ENCODE results near the gene PITRM1.

DNA sequence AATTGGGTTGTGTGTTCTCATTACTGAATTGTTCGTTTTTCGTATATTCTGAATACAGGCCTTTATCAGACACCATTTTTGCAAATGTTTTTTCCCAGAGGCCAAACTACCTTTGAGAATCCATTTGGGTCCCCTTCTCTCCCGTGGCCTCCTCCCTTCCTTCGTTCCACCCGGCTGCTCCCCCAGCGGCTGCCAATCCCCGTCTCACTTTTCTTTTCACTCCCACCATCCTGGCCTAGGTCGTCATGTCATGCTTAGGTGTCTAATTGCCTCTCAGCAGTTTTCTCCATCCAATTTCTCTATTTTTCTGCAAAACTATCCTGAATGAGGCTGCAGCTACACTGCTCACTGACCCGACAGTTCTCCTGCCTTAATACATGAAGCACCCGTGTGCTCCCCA is 17.9 kb downstream of the PITRM1 start:
- TF ChIP-seq, protein P1, sequence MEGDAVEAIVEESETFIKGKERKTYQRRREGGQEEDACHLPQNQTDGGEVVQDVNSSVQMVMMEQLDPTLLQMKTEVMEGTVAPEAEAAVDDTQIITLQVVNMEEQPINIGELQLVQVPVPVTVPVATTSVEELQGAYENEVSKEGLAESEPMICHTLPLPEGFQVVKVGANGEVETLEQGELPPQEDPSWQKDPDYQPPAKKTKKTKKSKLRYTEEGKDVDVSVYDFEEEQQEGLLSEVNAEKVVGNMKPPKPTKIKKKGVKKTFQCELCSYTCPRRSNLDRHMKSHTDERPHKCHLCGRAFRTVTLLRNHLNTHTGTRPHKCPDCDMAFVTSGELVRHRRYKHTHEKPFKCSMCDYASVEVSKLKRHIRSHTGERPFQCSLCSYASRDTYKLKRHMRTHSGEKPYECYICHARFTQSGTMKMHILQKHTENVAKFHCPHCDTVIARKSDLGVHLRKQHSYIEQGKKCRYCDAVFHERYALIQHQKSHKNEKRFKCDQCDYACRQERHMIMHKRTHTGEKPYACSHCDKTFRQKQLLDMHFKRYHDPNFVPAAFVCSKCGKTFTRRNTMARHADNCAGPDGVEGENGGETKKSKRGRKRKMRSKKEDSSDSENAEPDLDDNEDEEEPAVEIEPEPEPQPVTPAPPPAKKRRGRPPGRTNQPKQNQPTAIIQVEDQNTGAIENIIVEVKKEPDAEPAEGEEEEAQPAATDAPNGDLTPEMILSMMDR (IDR thresholded peaks at IDR 0.05; ENCODE audit: borderline replicate concordance, extremely low read depth, low read length, poor library complexity, severe bottlenecking), result no peak
- TF ChIP-seq EZH2 (IDR thresholded peaks at IDR 0.05; ENCODE audit: borderline replicate concordance, low read depth, low read length, severe bottlenecking), result no peak

Measured in DND-41 (cell line).